NCI-H82 treated with DMSO at 0.1 percent for 48 hours (cell line): ENCODE data around the gene CEP170B.
A peak's percentile ranks its signal among the peaks of the same experiment; 100 is the strongest.
"Not testable (repeated sequence)": the region's sequence is repeated elsewhere in the genome, so short reads cannot be mapped to it uniquely, and the experiment has no call there.

Experiments used
- DNase-seq: peaks from one replicate; lab custom pipeline; 2025; ENCODE audit not compliant: unreplicated experiment; lab: John Stamatoyannopoulos, UW

Gene CEP170B

DNA sequence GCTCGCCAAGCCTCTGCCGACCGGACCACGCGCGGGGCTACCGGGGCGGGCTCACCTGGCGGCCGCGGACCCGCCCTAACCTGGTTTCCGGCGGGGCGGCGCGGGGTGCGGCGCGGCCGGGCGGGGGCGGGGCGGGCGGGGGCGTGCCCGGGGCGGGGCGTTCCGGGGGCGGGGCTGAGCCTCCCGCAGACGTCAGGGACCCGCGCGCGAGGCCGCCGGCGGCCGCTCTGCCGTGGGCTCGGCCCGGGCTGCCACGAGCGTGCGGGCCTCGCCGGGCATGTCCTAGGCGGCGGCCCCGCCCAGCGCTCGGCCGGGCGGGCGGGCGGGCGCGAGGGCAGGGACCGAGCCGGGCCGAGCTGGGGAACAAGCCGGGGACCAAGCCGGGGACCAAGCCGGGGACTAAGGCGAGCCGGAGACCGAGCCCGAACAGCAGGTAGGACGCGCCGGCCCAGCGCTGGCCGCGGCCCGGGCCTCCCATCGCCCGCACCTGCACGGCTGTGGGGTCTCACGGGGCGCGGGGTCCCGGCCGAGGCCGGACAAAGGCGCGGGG lies at the start of gene CEP170B:
Gene CEP170B (plus strand): TSS at position 188 of the 550 bp plus-strand sequence. CDS start 3,183 bp downstream, outside the sequence.
- no peak for DNase-seq

GRCh38 chr14:104816616-104816884 lies 48.5 kb upstream of the CEP170B start:
- no peak for DNase-seq

- DNase-seq: no peak
Observed at GRCh38 chr14:104817930-104818713, 46.9 kb upstream of the CEP170B start.

GRCh38 chr14:104818714-104819161 lies 46.3 kb upstream of the CEP170B start:
- DNase-seq: no peak

- DNase-seq: no peak
Observed at GRCh38 chr14:104819361-104819781, 45.7 kb upstream of the CEP170B start.

DNA sequence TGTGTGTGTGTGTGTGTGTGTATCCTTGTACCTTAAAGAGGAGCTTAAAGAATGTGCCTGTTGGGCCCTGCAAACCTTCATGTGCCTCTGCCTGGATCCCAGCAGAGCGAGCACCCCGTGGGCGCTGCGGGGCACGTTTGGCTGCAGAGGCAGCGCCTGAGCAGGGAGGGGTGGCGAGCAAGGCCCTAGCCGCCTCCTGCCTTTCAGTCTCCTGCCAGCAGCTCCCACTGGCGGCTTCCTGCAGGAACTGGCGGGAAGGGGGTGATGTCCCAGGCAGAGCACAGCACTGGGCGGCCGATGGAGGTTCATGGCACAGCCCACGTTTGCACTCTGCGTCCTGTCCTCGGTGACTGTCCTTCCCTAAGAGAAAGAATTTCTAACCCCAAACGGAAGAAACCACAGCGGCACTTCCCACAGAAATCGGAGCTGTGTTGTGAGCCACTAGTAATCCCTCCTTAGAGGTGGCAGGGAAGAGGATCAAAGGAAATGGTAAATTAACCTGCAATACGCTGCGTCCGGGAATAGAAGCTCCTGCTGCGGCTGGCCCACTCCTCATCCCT lies 44.3 kb upstream of the CEP170B start:
- no peak for DNase-seq

GRCh38 chr14:104821229-104821945 lies 43.7 kb upstream of the CEP170B start:
- no peak for DNase-seq

- no peak for DNase-seq
Observed at GRCh38 chr14:104821971-104822608, 43.0 kb upstream of the CEP170B start.

GRCh38 chr14:104822821-104823615 lies 42.0 kb upstream of the CEP170B start:
- no peak for DNase-seq

GRCh38 chr14:104824353-104824997 lies 40.6 kb upstream of the CEP170B start:
- DNase-seq: no peak

DNA sequence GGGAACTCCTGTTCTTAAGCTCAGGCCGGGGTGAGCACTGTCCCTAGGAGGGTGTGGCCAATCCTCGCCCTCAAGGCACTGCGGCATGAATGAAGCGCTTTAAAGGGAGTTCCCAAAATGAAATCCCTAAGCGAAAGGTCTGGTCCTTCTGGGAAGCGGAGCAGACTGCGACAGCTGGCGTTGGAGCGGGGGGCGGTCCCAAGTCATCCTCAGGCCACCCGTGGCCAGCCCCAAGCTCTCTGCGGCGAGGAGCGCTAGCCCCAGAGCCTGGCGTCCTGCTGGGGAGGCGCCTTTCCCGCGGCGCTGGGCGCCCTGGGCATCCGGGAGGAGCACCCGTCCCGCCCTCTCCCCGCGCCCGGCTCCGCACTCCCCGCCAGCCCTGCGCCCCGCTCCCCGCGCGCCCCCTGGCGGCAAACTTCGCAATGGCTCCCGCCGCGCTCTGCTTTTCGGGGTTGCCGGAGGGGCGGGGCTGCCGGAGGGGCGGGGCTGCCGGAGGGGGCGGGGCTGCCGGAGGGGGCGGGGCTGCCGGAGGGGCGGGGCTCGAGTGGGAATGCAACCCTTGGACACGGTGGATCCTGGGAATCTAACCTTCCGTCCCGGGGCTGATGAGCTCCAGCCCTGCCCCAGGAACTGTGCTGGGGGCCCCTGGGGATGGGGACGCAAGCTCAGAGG lies 38.7 kb upstream of the CEP170B start:
- peak; percentile 36 for DNase-seq

- no peak for DNase-seq
Observed at GRCh38 chr14:104826861-104827176, 38.2 kb upstream of the CEP170B start.

GRCh38 chr14:104827177-104828055 lies 37.7 kb upstream of the CEP170B start:
- DNase-seq: peak; percentile 39

DNA sequence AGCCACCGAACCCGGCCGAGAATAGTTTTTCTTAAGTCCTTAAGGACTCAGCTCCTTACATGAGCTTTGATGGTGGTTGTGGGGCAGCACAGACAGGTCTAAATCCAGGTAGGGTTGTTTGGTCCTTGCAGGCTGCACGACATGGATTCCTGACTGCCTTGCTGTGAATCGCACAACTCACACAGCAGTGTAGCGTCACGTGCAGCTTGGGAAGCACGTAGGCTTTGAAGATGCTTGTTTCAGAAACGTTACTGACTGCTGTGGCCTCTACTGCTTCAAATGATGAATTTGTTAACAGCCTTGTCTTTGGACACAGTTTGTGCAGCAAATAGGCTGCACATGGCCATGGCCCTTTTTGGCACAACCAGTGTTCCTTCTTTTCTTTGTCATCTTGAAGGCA lies 34.3 kb upstream of the CEP170B start:
- DNase-seq: no peak

- not testable (repeated sequence) for DNase-seq
Observed at GRCh38 chr14:104836171-104836935, 28.7 kb upstream of the CEP170B start.

- no peak for DNase-seq
Observed at GRCh38 chr14:104841730-104842129, 23.3 kb upstream of the CEP170B start.

- DNase-seq: no peak
Observed at GRCh38 chr14:104843006-104843405, 22.1 kb upstream of the CEP170B start.
